Small intestine (tissue), 7 donors: ENCODE data around the gene VPS8. TPM values are rescaled to one million over a fixed set of nuclear protein-coding genes. Genes with fewer than 3 reads are reported as not detected.
"Not testable (repeated sequence)": the region's sequence is repeated elsewhere in the genome, so short reads cannot be mapped to it uniquely, and the experiment has no call there.

Experiments
- DNase-seq, 2 donors: peaks; one replicate each; pipeline versions ENCODE4 v3.0.0 to v3.0.0-alpha.2; 2013
- FAIRE-seq: peaks from 2 replicates; lab custom pipeline; 2012; peaks lifted over from hg19 to GRCh38; lab: Jason Lieb, UNC
- H3K27ac ChIP-seq, 3 donors: one replicate each; pipeline ENCODE4 v1.5.1; 2013; ENCODE audit warnings: low read length in 2 of 3, mild to moderate bottlenecking in 2 of 3, control low read depth in 1 of 3, inconsistent platforms in 1 of 3, low read depth in 1 of 3, moderate library complexity in 1 of 3
- H3K27me3 ChIP-seq, 3 donors: one replicate each; pipeline ENCODE4 v1.6.1; 2013; ENCODE audit warnings: low read length in 3 of 3, inconsistent platforms in 1 of 3; ENCODE audit not compliant: control insufficient read depth in 3 of 3, insufficient read depth in 3 of 3
- H3K36me3 ChIP-seq, 3 donors: one replicate each; pipeline ENCODE4 v1.6.1; 2013; ENCODE audit warnings: low read length in 3 of 3, inconsistent platforms in 1 of 3, low read depth in 1 of 3, mild to moderate bottlenecking in 1 of 3, moderate library complexity in 1 of 3; ENCODE audit not compliant: control insufficient read depth in 3 of 3, insufficient read depth in 2 of 3
- H3K4me1 ChIP-seq, 3 donors: one replicate each; pipeline ENCODE4 v1.6.1; 2013; ENCODE audit warnings: low read length in 2 of 3, inconsistent platforms in 1 of 3, low read depth in 1 of 3, mild to moderate bottlenecking in 1 of 3, moderate library complexity in 1 of 3; ENCODE audit not compliant: control insufficient read depth in 3 of 3, insufficient read depth in 2 of 3
- H3K4me3 ChIP-seq, 3 donors: one replicate each; pipeline ENCODE4 v1.5.1; 2013; ENCODE audit warnings: low read length in 3 of 3, control low read depth in 1 of 3, inconsistent platforms in 1 of 3, low read depth in 1 of 3, mild to moderate bottlenecking in 1 of 3, moderate library complexity in 1 of 3
- H3K9me3 ChIP-seq, 2 donors: one replicate each; pipeline ENCODE4 v1.6.1; 2013; ENCODE audit warnings: low read depth in 1 of 2, low read length in 1 of 2; ENCODE audit not compliant: control insufficient read depth in 2 of 2, insufficient read depth in 1 of 2
- WGBS, 3 donors: extraction: QIAGEN DNeasy Blood & Tissue Kit; methylation state at CpG; one replicate each; pipeline ENCODE4 v1.1.7; 2013; 5-methylcytosine and 5-hydroxymethylcytosine counted together
- polyA plus RNA-seq, 4 donors: library from polyadenylated mRNA; stranded (reverse) in 3 of 4; unstranded in 1 of 4; fragments of 200-250 nt in 3 of 4; fragments of 120-200 nt in 1 of 4; gene quantifications; one replicate each; pipeline versions ENCODE4 v1.2.1 to v1.2.3, GENCODE V29; 2013
- donor health status: healthy with polysubstance abuse.
- donor health status: control.
- donor health status: control.
- donor health status: Bipolar disorder and iron deficiency.
- donor health status: healthy.

VPS8 gene
- polyA plus RNA-seq, 4 donors, result 7.8 to 32.5 (median 9.2) TPM

DNA sequence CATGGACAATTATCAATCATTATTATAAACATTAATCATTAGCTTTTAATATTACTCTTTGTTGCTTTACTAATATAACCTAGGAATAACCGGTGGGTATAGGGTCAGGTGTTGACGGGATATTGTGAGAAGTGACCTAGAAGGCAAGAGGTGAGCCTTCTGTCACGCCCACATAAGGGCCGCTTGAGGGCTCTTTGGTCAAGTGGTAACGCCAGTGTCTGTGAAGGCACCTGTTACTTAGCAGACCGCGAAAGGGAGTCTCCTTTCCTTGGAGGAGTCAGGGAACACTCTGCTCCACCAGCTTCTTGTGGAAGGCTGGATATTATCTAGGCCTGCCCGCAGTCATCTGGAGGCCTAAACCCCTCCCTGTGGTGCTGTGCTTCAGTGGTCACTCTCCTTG is 142.9 kb downstream of the VPS8 start:
- DNase-seq, H3K4me3 ChIP-seq, H3K27me3 ChIP-seq, H3K4me1 ChIP-seq, FAIRE-seq, H3K27ac ChIP-seq, H3K9me3 ChIP-seq: not testable (repeated sequence)
- peaks cover 2 to 13% (median 3%) of the 10 kb centered on the region in 3 donors for H3K36me3 ChIP-seq
- 96 to 99% (median 97%) methylated on average over 8 of the region's 8 CpGs for WGBS, 3 donors

- Histone ChIP-seq H3K4me1 (no peaks in the 10 kb centered on the region), H3K9me3 (no peaks in the 10 kb centered on the region), H3K36me3 (peaks cover 8 to 12% (median 8%) of the 10 kb centered on the region in 3 donors), H3K4me3 (no peak overlapping the region), H3K27ac (no peak overlapping the region), H3K27me3 (no peaks in the 10 kb centered on the region)
- WGBS, 3 donors, result 91 to 94% (median 92%) methylated on average over 6 of the region's 6 CpGs
- FAIRE-seq (no peak), DNase-seq (no peak)
Measured at GRCh38 chr3:184965639-184966430, 153.9 kb downstream of the VPS8 start.

DNA sequence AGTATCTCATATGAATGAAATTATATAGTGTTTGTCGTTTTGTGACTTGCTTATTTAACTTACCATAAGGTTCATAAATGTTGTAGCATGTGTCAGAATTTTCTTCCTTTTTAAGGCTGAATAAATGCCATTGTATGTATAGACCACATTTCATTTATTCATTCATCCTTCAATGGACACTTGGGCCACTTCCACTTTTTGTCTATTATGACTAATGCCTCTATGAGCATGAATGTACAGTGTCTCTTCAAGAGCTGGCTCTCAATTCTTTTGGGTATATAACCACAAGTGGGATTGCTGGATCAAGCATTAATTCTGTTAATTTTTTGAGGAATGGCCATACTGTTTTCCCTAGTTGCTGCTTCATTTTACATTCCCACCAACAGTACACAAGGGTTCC is 156.1 kb downstream of the VPS8 start:
- Histone ChIP-seq H3K27ac (no peak overlapping the region), H3K36me3 (peaks cover 8 to 15% (median 11%) of the 10 kb centered on the region in 3 donors), H3K27me3 (no peaks in the 10 kb centered on the region), H3K9me3 (no peaks in the 10 kb centered on the region), H3K4me1 (no peaks in the 10 kb centered on the region), H3K4me3 (no peak overlapping the region)
- WGBS, 3 donors, result 90 to 100% (median 96%) methylated on average over 1 of the region's 1 CpG
- no peak for DNase-seq
- no peak for FAIRE-seq

- no peaks in the 10 kb centered on the region for H3K4me1 ChIP-seq
- H3K4me3 ChIP-seq, result no peak overlapping the region
- no peak overlapping the region for H3K27ac ChIP-seq
- no peaks in the 10 kb centered on the region for H3K9me3 ChIP-seq
- no peak for FAIRE-seq
- H3K27me3 ChIP-seq, result no peaks in the 10 kb centered on the region
- 73 to 86% (median 78%) methylated on average over 3 of the region's 3 CpGs for WGBS, 3 donors
- DNase-seq, result no peak
- H3K36me3 ChIP-seq, result peaks cover 6 to 15% (median 8%) of the 10 kb centered on the region in 3 donors
Measured at GRCh38 chr3:184970186-184970585, 158.2 kb downstream of the VPS8 start.

DNA sequence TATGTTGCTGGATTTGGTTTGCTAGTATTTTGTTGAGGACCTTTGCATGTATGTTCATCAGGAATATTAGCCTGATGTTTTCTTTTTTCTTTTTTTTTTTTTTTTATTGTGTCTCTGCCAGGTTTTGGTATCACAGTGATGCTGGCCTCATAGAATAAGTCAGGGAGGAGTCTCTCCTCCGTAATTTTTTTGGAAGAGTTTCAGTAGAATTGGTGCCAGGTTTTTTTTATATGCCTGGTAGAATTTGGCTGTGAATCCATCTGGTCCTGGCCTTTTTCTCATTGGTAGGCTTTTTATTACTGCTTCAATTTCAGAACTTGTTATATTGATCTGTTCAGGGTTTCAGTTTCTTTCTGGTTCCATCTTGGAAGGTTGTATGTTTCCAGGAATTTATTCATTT is 165.8 kb downstream of the VPS8 start:
- Histone ChIP-seq H3K4me1 (peaks cover 0 to 6% (median 0%) of the 10 kb centered on the region in 3 donors), H3K36me3 (peaks cover 0 to 2% (median 0%) of the 10 kb centered on the region in 3 donors), H3K9me3 (no peaks in the 10 kb centered on the region), H3K27ac (no peak overlapping the region), H3K27me3 (no peaks in the 10 kb centered on the region), H3K4me3 (no peak overlapping the region)
- 18 to 50% (median 37%) methylated on average over 1 of the region's 1 CpG for WGBS, 3 donors
- DNase-seq (no peak), FAIRE-seq (no peak)

DNA sequence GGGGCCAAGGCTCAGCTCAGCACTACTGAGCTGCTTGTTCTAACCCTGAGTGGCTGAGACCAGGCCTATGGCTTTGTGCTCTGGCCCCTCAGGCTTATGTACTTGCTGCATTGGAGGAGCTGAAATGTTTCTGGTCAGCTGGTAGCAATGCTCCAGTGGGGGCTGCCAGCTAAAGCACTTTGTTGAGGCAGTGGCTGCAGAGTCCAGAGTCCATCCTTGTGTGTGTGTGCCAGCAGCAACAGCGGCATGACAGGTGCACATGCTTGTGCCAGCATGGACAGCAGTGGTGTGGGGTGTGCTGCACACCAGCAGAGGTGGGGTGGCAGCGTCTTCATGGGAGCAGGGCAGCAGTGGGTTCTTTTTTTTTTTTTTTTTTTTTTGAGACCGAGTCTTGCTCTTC is 169.1 kb downstream of the VPS8 start:
- WGBS, 3 donors, result 9 to 76% (median 47%) methylated on average over 2 to 3 of the region's 3 CpGs

DNA sequence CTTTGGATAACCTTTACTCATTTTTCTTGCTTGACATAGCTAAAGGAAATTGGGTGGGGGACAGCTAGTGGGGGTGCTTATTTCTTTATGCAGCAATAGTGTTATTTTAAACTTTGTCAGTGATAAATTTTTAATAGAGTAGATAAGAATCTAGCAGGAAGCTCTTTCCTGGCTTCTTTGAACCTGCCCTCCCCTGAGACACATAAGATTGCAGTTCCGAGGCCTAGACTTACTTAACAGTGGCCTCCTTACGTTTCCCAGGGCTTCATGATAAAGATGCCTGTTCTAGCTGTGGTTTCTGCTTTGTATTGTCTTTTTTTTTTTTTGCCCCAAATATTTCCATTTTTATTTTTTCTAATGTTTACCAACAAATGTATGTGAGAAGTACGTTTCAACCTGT is 170.1 kb downstream of the VPS8 start:
- H3K27ac ChIP-seq, result no peak overlapping the region
- peaks cover 0 to 6% (median 0%) of the 10 kb centered on the region in 3 donors for H3K4me1 ChIP-seq
- no peak overlapping the region for H3K4me3 ChIP-seq
- WGBS, 3 donors, result 43 to 65% (median 57%) methylated on average over 3 of the region's 3 CpGs
- H3K27me3 ChIP-seq, result no peaks in the 10 kb centered on the region
- H3K9me3 ChIP-seq, result no peaks in the 10 kb centered on the region
- H3K36me3 ChIP-seq, result peaks cover 0 to 13% (median 0%) of the 10 kb centered on the region in 3 donors
- DNase-seq, result no peak
- FAIRE-seq, result no peak

More for the DNA sequence above, 169.1 kb downstream of the VPS8 start:
- Histone ChIP-seq H3K27ac (no peak overlapping the region), H3K27me3 (no peaks in the 10 kb centered on the region), H3K4me3 (no peak overlapping the region), H3K9me3 (no peaks in the 10 kb centered on the region), H3K4me1 (peaks cover 0 to 6% (median 0%) of the 10 kb centered on the region in 3 donors), H3K36me3 (peaks cover 0 to 8% (median 0%) of the 10 kb centered on the region in 3 donors)
- FAIRE-seq (no peak), DNase-seq (peak; percentile 65 to 80)

DNA sequence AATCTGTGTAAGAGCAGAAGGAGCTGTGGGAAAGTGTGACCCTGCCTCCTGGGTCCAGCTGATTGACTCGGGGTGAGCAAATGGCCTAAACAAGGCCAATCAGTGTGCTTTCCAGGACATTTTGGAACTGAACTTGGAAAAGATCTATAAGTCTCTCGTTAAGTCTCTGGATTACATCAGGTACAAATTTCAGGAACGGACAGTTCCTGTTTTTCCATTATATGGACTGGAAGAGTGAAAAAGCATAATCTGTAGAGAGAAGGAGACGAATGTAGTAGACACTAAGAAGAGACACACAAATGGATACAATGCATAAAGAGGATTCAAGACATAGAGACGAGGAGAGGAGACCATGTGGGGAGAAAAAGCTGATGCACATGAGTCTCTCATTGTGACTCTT is 173.6 kb downstream of the VPS8 start:
- Histone ChIP-seq H3K36me3 (peaks cover 0 to 14% (median 0%) of the 10 kb centered on the region in 3 donors), H3K4me1 (peaks cover 0 to 6% (median 0%) of the 10 kb centered on the region in 3 donors), H3K27ac (no peak overlapping the region), H3K27me3 (no peaks in the 10 kb centered on the region), H3K9me3 (no peaks in the 10 kb centered on the region), H3K4me3 (no peak overlapping the region)
- 93 to 96% (median 93%) methylated on average over 5 of the region's 5 CpGs for WGBS, 3 donors
- DNase-seq, result no peak
- no peak for FAIRE-seq
